Right ventricle myocardium inferior (tissue), 1 donor: ENCODE measurements around the gene TRPT1. TPM values are rescaled to one million over a fixed set of nuclear protein-coding genes. Genes with fewer than 3 reads are reported as not detected.

Experiments used
- ATAC-seq: fragments of 200-7000 bp; cut with Tn5 transposase; one replicate; pipeline ENCODE4 v1.9.1; 2020; ENCODE audit warnings: mild to moderate bottlenecking, moderate library complexity
- DNase-seq: peaks from one replicate; pipeline ENCODE4 v3.0.0; 2021; ENCODE audit errors: missing footprints
- intact Hi-C: fragments of 100-400 bp; cut with DNase I; formaldehyde crosslinking; loops from one replicate; pipeline ENCODE4 v1.11.0; 2022
- total RNA-seq: library from RNA; stranded (reverse); fragmentation: NEBNext Ultra II Directional; extraction: Animal tissue kit (Norgen Biotek cat#: 25700); gene quantifications from one replicate; pipeline ENCODE4 v1.2.1, GENCODE V29; 2021
- donor health status: DM: no; HTN: yes; CAD: no; lungs with severe emphysema.

TRPT1 gene
- total RNA-seq, 1 donor from 2014 or later: 71.9 TPM

DNA sequence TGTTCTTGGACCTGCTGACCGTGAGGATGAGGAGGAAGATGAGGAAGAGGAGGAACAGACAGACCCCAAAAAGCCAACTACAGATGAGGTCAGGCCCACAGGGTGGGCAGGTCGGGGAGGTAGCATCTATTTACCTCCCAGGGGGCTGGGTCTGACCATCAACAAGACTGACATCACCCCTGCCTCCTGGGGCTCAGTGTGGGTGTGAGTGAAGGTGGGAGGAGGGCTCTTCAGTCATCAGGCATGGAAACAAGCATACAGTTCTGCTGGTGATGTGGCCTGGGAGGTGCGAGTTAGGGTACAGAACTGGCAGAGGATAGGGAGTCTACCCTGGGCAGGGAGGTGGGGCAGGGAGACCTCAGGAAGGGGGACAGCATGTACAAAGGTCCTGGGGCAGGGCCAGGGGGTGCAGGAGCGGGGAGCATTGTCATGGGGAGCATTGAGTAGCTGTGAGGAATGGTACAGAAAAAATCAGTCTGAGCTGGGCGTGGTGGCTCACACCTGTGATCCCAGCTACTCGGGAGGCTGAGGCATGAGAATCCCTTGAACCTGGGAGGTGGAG lies 34.2 kb upstream of the TRPT1 start:
- ATAC-seq (no peak), DNase-seq (no peak)
- intact Hi-C loops: no loop called here

DNA sequence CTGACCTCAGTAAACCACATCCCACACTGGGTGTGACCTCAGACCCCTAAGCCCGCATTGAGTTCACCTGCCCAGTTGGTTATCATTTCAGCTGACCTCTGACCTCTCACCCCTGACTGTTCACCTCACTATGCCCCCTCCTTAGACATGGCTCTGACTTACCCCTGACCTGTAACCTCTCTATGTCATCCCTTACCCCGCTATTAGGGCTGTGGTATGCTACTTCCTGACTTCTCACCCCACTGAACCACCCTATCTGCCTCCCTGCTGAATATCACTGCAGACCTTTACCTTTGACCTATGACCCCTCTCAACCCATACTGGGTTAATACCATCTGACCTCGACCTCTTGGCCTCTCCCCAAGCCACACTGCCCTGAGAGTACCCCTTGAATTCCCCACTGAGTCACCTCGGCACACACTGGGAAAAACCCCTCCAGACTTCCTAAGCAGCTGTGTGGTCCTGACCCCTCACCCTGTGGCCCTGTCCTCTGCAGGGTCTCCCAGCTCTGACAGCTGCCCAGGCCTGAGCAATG lies 33.6 kb upstream of the TRPT1 start:
- no peak for DNase-seq
- intact Hi-C loops: no loop called here
- no peak for ATAC-seq

DNA sequence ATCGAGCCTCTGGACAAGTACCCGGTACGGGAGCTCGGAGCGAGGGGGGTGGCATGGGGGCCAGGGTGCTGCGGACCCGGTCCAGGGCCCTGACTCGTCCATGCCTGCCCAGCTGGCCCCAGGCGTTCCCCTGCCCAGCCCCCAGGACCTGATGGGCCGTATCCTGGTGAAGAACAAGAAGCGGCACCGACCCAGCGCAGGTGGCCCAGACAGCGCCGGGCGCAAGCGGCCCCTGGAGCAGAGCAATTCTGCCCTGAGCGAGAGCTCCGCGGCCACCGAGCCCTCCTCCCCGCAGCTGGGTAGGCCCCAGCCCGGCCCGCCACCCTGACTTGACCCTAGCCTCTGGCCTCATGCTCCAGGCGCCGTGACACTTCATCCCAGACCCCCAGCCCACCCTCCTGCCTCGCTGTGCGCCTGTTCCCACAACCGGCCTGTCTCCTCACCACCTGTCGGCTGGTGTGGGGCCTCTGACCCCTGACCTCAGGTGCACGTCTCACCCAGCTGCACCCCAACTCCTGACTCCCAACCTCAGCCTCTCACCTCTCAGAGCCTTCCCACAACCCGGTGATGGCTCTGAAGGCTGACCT lies 33.1 kb upstream of the TRPT1 start:
- ATAC-seq (no peak), DNase-seq (peak; percentile 55)
- intact Hi-C loops: no loop called here

DNA sequence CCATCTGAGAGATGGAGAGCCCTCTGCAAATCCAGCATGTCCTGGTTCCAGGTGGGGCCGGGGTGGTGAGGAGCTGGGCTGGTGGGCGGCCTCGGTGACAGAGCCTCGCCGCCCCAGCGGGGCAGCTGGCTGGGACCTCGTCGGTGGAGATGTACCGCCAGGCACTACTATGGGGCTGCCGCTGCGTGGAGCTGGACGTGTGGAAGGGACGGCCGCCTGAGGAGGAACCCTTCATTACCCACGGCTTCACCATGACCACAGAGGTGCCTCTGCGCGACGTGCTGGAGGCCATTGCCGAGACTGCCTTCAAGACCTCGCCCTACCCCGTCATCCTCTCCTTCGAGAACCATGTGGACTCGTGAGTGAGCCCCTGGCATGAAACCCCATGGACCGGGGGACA lies 32.4 kb upstream of the TRPT1 start:
- intact Hi-C loops: no loop called here
- DNase-seq (no peak), ATAC-seq (no peak)

DNA sequence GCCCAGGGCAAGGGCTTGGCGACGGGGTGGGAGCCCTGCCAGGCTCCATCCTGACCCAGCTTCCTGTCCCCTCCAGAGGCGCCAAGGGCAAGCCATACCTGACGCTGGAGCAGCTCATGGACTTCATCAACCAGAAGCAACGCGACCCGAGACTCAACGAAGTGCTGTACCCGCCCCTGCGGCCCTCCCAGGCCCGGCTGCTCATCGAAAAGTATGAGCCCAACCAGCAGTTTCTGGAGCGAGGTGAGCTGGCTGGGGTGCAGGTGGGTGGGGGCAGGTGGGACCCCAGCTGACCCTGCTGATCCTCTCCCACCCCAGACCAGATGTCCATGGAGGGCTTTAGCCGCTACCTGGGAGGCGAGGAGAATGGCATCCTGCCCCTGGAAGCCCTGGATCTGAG lies 30.3 kb upstream of the TRPT1 start:
- intact Hi-C loops: no loop called here
- ATAC-seq (no peak), DNase-seq (no peak)

DNA sequence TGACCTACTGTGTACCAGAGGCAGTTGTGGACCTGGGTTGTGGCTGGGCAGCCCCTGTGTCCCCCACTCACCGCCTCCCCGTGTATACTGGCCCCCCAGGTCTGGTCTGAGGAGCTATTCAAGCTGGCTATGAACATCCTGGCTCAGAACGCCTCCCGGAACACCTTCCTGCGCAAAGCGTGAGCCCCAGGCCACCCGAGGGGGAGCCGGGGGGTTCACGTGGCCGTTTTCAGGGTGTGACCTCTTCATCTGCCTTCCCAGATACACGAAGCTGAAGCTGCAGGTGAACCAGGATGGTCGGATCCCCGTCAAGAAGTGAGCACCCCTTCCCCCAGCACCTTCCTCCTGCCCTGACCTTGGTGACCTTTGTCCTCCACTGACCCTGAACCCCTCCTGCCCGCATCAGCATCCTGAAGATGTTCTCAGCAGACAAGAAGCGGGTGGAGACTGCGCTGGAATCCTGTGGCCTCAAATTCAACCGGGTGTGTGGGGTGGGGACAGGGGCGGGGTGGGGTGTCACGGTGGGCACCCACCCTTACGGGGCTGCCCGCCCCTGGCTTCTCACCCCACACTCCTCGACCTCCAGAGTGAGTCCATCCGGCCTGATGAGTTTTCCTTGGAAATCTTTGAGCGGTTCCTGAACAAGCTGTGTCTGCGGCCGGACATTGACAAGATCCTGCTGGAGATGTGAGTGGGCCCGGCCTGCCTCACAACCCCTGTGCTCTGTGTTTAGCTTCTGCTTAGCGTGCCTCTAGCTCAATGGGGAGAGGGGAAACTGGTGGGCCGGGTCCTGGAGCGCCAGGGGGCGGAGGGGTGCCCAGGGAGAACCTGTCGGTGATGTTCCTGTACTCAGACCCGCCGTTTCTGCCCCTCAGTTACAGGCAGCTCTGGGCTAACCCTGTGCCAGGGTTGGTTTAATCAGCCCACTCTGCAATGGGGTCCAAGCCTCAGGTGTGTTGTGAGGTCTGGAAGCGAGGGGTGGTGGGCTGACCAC lies 29.4 kb upstream of the TRPT1 start:
- ATAC-seq (no peak), DNase-seq (no peak)
- intact Hi-C loops: no loop called here

DNA sequence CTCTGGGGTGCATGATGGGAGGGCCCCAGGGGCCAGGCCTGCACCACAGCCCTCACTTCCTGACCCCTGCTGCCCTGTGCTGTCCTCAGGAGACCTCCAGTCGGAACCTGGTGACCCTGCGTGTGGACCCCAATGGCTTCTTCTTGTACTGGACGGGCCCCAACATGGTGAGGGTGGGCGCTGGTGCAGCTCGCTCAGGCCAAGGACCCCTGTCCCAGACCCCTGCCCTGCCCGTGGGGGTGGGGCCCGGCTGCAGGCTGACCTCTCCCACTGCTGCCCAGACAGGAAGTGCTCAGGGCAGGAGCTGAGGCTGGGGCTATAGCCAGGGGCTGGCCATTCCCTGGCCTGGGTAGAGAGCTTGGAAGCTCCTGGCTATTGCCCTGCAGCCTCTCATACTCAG lies 28.3 kb upstream of the TRPT1 start:
- no peak for ATAC-seq
- intact Hi-C loops: loop anchor here (5.0 kb wide), 1 partner anchor 48 kb away; the partner anchor contains the start of gene CATSPERZ
- DNase-seq: no peak

DNA sequence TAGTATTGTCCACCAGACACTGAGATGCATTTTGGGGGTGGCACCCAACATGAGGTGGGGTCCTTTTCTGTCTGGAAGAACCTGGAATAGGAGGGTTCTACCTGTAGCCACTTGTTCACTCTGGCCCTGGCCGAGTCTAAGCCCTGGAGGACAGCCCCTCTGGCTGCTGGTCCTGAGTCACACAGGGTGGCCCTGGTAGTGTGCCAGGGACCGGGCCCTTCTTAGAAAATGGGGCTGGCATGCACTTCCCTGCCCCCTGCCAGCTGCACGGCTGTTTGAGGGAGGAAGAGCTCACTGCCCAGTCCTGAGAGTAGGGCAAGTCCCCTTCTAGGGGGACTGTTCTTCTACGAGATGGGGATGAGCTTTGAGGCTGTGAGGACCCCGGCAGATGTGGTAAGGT lies 27.5 kb upstream of the TRPT1 start:
- intact Hi-C loops: loop anchor here (5.0 kb wide), 1 partner anchor 49 kb away; the partner anchor contains the start of gene CATSPERZ
- DNase-seq: peak; percentile 64
- ATAC-seq: no peak

DNA sequence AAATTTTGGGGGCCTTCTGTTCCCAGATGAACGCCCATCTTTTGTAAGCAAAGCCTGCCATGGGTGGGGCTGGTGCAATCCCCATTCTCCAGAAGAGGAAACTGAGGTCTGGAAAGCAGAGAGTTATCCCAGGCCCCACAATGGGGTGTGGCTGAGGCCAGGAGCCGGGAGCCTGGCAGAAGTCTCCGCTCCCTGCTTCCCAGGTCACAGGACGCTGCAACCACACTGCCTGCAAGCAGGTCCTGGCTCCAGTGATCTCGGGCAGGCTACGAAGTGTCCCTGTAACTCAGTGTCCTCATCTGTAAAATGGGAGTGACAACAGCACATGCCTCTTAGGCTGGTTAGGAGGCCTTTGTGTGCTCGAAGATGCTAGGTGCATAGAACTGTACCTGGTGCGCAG lies 27.1 kb upstream of the TRPT1 start:
- no peak for ATAC-seq
- DNase-seq: no peak
- intact Hi-C loops: loop anchor here (5.0 kb wide), 1 partner anchor 49 kb away; the partner anchor contains the start of gene CATSPERZ

DNA sequence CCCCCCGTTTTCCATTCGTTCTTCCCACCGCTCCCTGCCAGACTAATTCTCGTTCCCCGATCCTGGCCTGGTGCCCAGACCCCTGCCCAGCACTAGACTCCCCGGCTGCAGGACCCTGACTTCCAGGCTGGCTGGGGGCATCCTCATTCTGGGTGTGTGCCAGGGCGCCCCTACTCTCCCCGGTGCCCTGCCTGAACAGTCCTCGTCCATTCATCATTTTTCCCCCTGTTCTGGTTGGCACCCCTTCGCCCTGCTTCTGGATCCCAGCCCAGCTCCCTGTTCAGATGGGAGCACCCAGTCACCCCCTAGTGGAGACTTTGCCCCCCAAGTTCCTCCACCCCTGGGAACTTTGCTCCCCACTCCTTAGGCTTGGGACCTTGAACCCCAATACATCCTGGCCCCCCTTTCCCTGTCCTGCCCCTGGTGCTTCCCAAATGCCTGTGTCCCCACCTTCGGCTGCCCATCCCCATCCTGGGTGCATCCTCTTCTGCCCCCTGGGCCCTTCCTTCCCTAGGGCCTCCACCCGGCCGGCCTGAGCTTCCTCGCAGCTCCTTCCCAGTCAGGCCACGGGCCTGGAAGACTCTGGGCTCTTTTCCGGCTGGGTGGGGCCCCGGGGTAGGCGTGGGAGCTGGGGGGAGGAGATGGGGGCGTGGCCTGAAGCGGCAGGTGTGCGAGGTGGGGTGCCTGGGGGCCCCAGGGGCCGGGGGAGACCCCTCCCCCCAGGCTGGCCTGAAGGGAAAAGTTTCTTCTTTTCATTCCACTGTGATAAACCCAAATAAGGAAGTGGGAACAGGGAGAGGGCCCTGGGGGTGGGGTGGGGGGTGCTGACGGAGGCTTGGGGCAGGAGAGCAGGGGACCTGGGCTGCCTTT lies 26.3 kb upstream of the TRPT1 start:
- DNase-seq: peak; percentile 75
- intact Hi-C loops: loop anchor here (5.0 kb wide), 1 partner anchor 50 kb away; the partner anchor contains the start of gene CATSPERZ
- ATAC-seq: peak; percentile 11

DNA sequence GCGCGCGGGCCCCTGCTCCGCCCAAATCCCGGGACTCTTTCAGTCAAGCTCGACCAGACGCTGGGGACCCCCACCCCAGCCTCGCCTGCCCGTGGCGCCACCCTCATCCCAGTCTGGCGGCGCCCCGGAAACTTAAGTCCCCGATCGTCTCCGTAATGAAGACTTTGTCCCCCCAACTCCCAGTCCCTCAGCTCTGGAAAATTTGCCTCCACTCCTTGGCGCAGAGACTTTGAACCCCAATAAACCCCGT lies 25.7 kb upstream of the TRPT1 start:
- no peak for DNase-seq
- intact Hi-C loops: loop anchor here (5.0 kb wide), 1 partner anchor 51 kb away; the partner anchor contains the start of gene CATSPERZ
- no peak for ATAC-seq

DNA sequence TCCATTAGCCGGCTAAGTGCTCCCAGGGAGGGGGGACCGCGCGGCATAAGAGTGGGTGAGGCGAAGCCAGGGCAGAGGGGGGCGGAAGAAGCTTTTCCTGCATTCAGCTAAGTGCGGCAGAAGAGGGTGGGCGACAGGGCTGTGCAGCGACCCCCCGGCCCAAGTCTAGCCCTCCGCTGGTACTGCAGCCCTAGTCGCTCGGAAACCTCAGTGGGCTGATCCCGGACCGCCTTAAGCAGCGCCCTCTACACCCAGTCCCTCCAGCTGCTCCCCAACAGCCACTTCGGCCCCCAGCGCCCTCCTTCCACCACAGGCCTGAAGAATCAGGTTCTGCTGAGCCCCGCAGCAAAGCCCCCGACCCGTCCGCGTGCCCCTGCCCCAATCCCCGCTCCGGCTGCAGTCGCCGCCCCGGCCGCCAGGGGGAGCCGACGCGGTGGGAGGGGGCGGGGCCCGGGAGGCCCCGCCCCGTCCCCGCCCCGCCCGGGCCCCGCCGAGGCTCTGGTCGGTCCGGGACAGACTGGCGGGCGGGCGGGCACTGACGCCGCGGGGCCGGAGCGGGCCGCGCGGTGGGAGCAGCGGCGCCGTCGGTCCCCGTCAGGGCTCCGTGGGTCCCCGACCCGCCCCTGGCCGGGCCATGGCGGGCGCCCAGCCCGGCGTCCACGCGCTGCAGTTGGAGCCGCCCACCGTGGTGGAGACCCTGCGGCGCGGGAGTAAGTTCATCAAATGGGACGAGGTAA lies 25.2 kb upstream of the TRPT1 start, which contains the start of gene PLCB3:
PLCB3 (plus strand) TSS at position 515 of the 737 bp plus-strand sequence; CDS start at position 635, 120 bp downstream.
- DNase-seq: peak; percentile 86
- intact Hi-C loops: loop anchor here (5.0 kb wide), 1 partner anchor 51 kb away; the partner anchor contains the start of gene CATSPERZ
- ATAC-seq: peak; percentile 63

DNA sequence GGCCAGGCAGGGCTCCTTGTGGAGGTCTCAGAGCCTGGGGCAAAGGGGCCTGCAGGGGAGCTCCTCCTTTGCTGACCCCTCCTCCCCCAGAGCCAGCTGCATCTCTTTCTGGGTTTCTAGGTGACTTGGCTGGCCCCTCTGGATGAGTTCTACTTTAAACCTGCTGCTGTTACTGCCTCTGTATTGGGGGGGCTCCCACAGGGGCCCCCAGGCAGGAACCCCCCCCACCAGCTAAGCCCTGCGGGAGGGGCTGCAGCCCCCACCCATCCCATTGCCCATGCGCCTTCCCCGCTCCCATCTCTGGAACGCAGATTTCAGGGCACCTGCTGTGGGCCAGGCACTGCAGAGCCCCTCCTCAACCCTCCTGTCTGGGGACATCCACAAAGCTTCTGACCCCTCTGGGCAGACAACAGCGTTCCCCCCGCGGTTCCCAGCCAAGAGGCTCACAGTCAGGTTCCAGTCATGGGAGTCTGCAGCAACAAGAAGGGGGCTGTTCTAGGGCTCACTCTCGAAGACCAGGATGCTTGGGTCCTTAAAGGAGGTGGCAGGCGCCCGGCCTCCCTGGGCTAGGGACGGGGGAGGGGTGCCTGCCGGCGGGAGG lies 24.5 kb upstream of the TRPT1 start:
- DNase-seq: no peak
- intact Hi-C loops: loop anchor here (5.0 kb wide), 1 partner anchor 52 kb away; the partner anchor contains the start of gene CATSPERZ
- no peak for ATAC-seq

DNA sequence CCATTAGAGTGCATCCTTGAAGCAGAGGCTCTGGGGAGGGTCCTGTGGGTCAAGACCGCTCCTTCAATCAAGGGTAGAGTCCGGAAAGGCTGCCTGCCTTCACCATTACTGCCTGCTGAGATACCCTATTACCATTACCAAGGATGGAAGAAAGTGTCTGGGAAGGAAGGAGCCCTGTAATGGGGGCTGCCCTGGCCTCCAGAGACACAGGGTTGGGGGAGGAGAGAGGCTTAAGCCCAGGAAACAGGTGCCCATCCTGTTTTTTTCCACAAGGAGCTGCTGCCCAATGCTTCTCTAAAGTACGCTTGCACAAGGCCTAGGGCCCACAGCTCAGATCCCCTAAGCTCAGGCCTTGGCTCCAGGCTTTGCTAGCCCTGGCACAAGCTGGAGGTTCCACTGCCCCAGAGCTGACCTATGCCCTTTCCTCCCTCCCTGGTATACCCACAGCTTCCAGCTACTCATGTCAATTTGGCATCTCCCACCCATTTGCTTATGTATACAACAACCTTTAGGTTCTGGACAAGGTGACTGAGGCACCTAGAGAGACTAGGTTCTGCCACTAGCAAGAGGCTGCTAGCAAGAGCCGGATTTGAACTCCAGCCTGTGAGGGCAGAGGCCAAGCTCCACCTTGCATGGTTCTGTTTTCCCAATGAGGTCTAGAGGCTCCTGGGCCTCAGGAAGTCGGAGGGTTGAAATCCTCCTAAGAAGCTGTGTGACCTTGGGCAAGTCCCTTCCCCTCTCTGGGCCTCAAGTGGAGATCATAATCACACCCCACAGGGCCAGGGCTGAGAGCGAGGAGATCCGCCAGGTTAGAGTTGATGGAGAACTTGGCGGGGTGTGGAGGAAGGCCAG lies 23.8 kb upstream of the TRPT1 start:
- ATAC-seq (no peak), DNase-seq (no peak)
- intact Hi-C loops: loop anchor here (2.0 to 5.0 kb wide), 2 partner anchors 19 to 53 kb away; partner anchors contain the start of gene CATSPERZ

DNA sequence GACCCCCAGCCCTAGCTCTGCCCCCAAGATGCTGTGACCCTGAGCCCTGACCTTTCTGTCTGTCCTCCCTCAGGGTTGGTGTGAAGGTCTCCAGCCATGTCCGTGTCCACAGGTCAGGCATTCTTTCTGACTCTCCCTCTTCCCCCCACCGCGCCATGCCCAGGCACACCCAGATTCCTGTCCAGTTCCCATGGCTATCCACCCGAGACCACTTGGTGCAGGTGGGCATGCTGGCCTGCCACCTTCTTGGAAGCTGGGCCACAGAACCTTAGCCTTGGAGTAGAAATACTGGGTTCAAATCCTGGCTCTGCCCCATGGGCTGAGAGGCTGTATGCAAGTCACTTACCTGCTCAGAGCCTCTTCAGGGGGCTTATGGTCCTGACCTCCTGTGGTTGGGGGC lies 23.1 kb upstream of the TRPT1 start:
- DNase-seq (no peak), ATAC-seq (no peak)
- intact Hi-C loops: loop anchor here (2.0 kb wide), 1 partner anchor 20 kb away; no protein-coding TSS in a partner anchor

DNA sequence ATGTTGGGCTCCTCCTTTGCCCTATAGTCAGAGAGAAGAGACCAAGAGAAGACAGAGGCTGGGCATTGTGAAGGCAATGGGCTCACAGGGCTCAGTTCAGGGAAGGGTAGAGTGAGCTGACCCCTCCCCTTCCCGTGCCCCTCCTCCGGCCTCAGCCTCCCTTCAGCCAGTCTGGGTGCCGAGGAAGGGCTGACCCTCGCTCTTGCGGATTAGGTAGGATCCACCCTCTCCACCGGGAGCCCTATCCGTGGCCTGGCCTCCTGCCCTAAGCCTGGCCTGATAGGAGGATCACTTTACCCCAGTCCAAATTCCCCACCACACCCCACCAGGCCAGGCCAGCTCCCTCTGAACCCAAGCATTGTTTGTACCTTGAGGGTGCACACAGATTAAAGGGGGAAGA lies 22.6 kb upstream of the TRPT1 start:
- no peak for ATAC-seq
- intact Hi-C loops: loop anchor here (2.0 kb wide), 1 partner anchor 20 kb away; no protein-coding TSS in a partner anchor

More for the DNA sequence above, 22.6 kb upstream of the TRPT1 start:
- DNase-seq: no peak
